Mesendoderm (in vitro differentiated cells): ENCODE results near the gene AJM1.

ENCODE experiments used
- DNase-seq: peaks from one replicate; pipeline ENCODE4 v3.0.0; 2013
- H2AK5ac ChIP-seq: 2 replicates; pipeline ENCODE4 v1.6.1; 2013; ENCODE audit warnings: low read length, inconsistent platforms
- H2BK120ac ChIP-seq: 2 replicates; pipeline ENCODE4 v1.6.1; 2013; ENCODE audit warnings: low read depth, mild to moderate bottlenecking, low read length, moderate library complexity, mixed read lengths
- H2BK15ac ChIP-seq: replicated peaks from 2 replicates; pipeline ENCODE4 v1.6.1; 2013; ENCODE audit warnings: low read depth, mild to moderate bottlenecking, moderate library complexity
- H2BK5ac ChIP-seq: 2 replicates; pipeline ENCODE4 v1.6.1; 2013; ENCODE audit warnings: low read length, inconsistent platforms
- H3K18ac ChIP-seq: 2 replicates; pipeline ENCODE4 v1.6.1; 2013; ENCODE audit warnings: mild to moderate bottlenecking, low read length, mixed read lengths
- H3K23ac ChIP-seq: one replicate; pipeline ENCODE4 v1.6.1; 2013; ENCODE audit warnings: low read length
- H3K27ac ChIP-seq: 2 replicates; pipeline ENCODE4 v1.5.1; 2013; ENCODE audit warnings: low read depth, mild to moderate bottlenecking, inconsistent platforms, low read length, moderate library complexity
- H3K27me3 ChIP-seq: 2 replicates; pipeline ENCODE4 v1.6.1; 2013; ENCODE audit warnings: low read length, control low read depth, mild to moderate bottlenecking, inconsistent platforms; ENCODE audit not compliant: insufficient read depth, poor library complexity
- H3K36me3 ChIP-seq: 2 replicates; pipeline ENCODE4 v1.6.1; 2013; ENCODE audit warnings: low read length, inconsistent platforms; ENCODE audit not compliant: control insufficient read depth, insufficient read depth
- H3K4ac ChIP-seq: one replicate; pipeline ENCODE4 v1.6.1; 2013; ENCODE audit warnings: low read depth, mild to moderate bottlenecking, low read length, moderate library complexity
- H3K4me1 ChIP-seq: 2 replicates; pipeline ENCODE4 v1.6.1; 2013; ENCODE audit warnings: low read depth, low read length, inconsistent platforms; ENCODE audit not compliant: control insufficient read depth
- H3K4me2 ChIP-seq: 2 replicates; pipeline ENCODE4 v1.6.1; 2013; ENCODE audit warnings: low read length
- H3K4me3 ChIP-seq: 2 replicates; pipeline ENCODE4 v1.5.1; 2013; ENCODE audit warnings: mild to moderate bottlenecking, low read length
- H3K56ac ChIP-seq: one replicate; pipeline ENCODE4 v1.6.1; 2013; ENCODE audit warnings: low read length
- H3K79me1 ChIP-seq: 2 replicates; pipeline ENCODE4 v1.6.1; 2013; ENCODE audit warnings: low read length, inconsistent platforms
- H3K79me2 ChIP-seq: 2 replicates; pipeline ENCODE4 v1.6.1; 2013; ENCODE audit warnings: mild to moderate bottlenecking, low read length; ENCODE audit not compliant: control insufficient read depth, insufficient read depth
- H3K9ac ChIP-seq: 2 replicates; pipeline ENCODE4 v1.6.1; 2013; ENCODE audit warnings: low read length, inconsistent platforms
- H4K5ac ChIP-seq: one replicate; pipeline ENCODE4 v1.6.1; 2013; ENCODE audit warnings: low read length
- H4K8ac ChIP-seq: one replicate; pipeline ENCODE4 v1.6.1; 2013; ENCODE audit warnings: low read depth, mild to moderate bottlenecking, control low read depth, low read length, moderate library complexity
- WGBS: extraction: QIAGEN DNeasy Blood & Tissue Kit; methylation state at CpG from one replicate; pipeline ENCODE4 v1.1.7; 2013; ENCODE audit warnings: low lambda C conversion rate, missing lambda C conversion rate; ENCODE audit not compliant: insufficient coverage; ENCODE audit errors: extremely low coverage; 5-methylcytosine and 5-hydroxymethylcytosine counted together

The AJM1 gene

DNA sequence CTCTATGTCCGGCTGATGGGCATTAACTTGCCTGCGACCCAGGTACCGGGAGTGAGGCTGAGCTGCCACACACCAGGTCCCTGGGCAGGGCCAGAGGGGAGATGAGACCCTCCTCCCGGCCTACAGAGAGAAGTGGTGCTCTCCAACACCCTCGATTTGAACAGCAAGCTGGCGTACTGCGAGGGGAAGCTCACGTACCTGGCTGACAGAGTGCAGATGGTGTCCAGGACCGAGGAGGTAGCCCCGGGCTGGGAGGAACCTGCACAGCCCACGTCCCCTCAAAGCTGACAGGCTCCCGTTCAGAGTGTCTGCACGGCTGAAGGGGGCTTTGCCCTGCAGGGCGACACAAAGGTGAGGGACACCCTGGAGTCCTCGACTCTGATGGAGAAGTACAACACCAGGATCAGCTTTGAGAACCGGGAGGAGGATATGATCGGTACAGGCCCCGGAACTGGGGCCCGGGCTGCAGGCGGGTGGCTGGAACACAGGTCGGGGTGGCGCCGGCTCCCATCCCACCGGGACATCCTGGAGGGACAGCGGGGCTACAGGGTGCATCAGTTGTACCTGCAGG, 35.6 kb upstream of the AJM1 start:
- Histone ChIP-seq H3K18ac (no peak overlapping the region), H2BK120ac (no peak overlapping the region), H3K79me2 (peaks cover 31% of the 10 kb centered on the region), H2AK5ac (no peak overlapping the region), H3K23ac (peak overlapping the region; percentile 85), H3K56ac (peak overlapping the region; percentile 95), H3K9ac (peak overlapping the region; percentile 80), H3K4ac (no peak overlapping the region), H2BK5ac (no peak overlapping the region), H2BK15ac (no peak overlapping the region), H3K79me1 (peaks cover 14% of the 10 kb centered on the region), H3K4me1 (peaks cover 4% of the 10 kb centered on the region), H3K4me2 (peak overlapping the region; percentile 93), H4K8ac (no peak overlapping the region), H3K36me3 (no peaks in the 10 kb centered on the region), H3K27me3 (no peaks in the 10 kb centered on the region), H4K5ac (no peak overlapping the region), H3K4me3 (no peak overlapping the region), H3K27ac (no peak overlapping the region)
- no CpG with 5 or more reads among the region's 25 CpGs for WGBS
- DNase-seq, result no peak

DNA sequence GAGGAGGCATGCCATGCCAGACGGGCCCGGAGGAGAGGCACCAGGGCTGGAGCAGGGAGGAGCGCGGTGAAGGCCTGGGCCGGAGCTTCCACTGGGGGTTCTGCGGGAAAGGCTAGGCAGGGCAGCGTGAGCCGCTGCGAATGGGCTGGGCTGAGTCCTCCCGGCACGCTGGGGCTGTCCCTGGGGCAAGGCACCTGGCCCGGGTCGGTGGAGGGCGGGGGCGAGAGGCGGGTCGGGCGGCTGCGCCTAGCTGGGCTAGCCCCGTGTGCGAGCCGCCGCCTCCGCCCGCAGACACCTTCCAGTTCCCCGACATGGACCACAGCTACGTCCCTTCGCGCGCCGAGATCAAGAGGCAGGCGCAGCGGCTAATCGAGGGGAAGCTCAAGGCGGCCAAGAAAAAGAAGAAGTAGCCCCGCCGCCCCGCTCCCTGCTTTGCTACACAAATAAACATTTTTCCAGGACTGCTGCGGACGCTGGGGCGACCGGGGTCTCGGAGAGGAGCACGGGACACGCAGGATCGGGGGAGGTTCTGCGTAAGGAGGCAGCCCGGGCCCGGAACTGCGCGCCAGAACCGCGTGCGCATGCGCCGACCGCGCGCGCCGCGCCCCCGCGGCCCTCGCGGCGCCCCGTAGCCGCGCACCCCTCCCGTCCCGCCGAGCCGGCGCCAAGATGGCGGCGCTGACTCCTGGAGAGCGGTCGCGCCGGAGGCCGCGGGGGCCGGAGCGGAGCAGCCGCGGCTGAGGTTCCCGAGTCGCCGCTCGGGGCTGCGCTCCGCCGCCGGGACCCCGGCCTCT, 34.8 kb upstream of the AJM1 start, which contains the start of gene RABL6:
Gene RABL6, plus strand, starts transcription at position 668 of the 794 bp plus-strand sequence. CDS start 249 bp downstream, outside the sequence.
- Histone ChIP-seq H3K4me2 (peak within 1 kb of the TSS; percentile 93), H3K23ac (peak within 1 kb of the TSS; percentile 66), H3K79me2 (peaks cover 35% of the 10 kb centered on the region), H3K4me3 (peak within 1 kb of the TSS; percentile 93), H3K36me3 (no peaks in the 10 kb centered on the region), H3K27ac (peak within 1 kb of the TSS; percentile 73), H2AK5ac (no peak within 1 kb of the TSS), H3K27me3 (no peaks in the 10 kb centered on the region), H4K5ac (no peak within 1 kb of the TSS), H3K79me1 (peaks cover 14% of the 10 kb centered on the region), H3K56ac (peak within 1 kb of the TSS; percentile 95), H3K4ac (peak within 1 kb of the TSS; percentile 90), H2BK120ac (peak within 1 kb of the TSS; percentile 69), H2BK15ac (no peak within 1 kb of the TSS), H3K9ac (peak within 1 kb of the TSS; percentile 97), H3K4me1 (peaks cover 4% of the 10 kb centered on the region), H2BK5ac (peak within 1 kb of the TSS; percentile 67), H3K18ac (peak within 1 kb of the TSS; percentile 98), H4K8ac (no peak within 1 kb of the TSS)
- DNase-seq, result peak; percentile 75
- no CpG with 5 or more reads among the region's 96 CpGs for WGBS

DNA sequence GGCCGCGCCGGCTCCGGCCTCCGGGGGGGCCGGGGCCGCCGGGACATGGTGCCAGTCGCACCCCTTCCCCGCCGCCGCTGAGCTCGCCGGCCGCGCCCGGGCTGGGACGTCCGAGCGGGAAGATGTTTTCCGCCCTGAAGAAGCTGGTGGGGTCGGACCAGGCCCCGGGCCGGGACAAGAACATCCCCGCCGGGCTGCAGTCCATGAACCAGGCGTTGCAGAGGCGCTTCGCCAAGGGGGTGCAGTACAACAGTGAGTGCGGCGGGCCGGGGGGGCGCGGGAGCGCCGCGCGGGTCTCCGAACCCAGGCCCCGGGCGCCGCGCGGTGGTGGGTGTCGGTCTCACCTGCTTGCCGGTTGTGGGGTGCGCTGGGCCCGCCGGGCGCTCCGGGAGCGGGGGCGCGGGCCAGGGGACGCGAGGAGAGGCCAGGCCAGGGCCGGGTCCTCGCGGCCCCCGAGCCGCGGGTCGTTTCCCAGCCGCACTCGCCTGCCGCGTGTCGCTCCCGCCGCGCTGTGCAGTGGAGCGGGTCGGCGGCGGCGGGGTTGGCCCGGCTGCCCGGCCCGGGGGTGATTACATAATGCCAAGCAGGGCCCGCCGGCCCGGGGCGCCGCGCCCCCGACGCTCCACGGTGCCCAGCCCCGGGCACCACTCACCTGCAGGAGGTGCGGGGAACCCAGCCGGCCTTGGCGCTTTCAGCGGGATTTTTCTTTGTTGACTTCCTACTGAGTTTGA, 34.0 kb upstream of the AJM1 start:
- Histone ChIP-seq H4K8ac (no peak overlapping the region), H3K23ac (peak overlapping the region; percentile 66), H2BK15ac (no peak overlapping the region), H3K27ac (peak overlapping the region; percentile 73), H3K4ac (peak overlapping the region; percentile 90), H3K36me3 (no peaks in the 10 kb centered on the region), H3K9ac (peak overlapping the region; percentile 97), H3K27me3 (no peaks in the 10 kb centered on the region), H2AK5ac (no peak overlapping the region), H3K56ac (peak overlapping the region; percentile 92), H4K5ac (no peak overlapping the region), H3K79me1 (peaks cover 18% of the 10 kb centered on the region), H3K79me2 (peaks cover 43% of the 10 kb centered on the region), H3K4me2 (peak overlapping the region; percentile 77), H3K4me3 (peak overlapping the region; percentile 93), H2BK5ac (peak overlapping the region; percentile 67), H3K18ac (peak overlapping the region; percentile 98), H2BK120ac (peak overlapping the region; percentile 69), H3K4me1 (peaks cover 4% of the 10 kb centered on the region)
- no peak for DNase-seq
- WGBS, result no CpG with 5 or more reads among the region's 93 CpGs

DNA sequence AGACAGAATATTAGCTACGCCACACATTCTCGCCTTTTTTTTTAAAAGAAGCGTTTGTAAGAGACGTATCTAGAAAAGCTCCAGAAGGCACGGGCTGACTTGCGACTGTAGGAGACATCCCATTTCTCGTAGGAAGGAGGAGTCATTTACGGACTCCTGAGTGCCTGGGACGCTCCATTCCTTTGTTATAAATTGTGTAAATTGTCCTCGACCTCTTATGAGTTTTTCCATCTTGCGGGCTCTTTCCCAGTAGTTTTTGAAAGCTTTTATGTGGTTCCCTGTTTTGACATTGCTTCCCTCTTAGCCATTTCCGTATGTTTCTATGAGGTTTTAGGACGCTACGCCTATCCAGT, 33.5 kb upstream of the AJM1 start:
- Histone ChIP-seq H3K79me1 (peaks cover 18% of the 10 kb centered on the region), H3K79me2 (peaks cover 45% of the 10 kb centered on the region), H2BK5ac (no peak overlapping the region), H3K4me1 (peaks cover 4% of the 10 kb centered on the region), H3K9ac (peak overlapping the region; percentile 97), H3K4ac (no peak overlapping the region), H3K23ac (no peak overlapping the region), H3K4me2 (peak overlapping the region; percentile 77), H2BK120ac (no peak overlapping the region), H3K27me3 (no peaks in the 10 kb centered on the region), H4K5ac (no peak overlapping the region), H3K27ac (no peak overlapping the region), H3K36me3 (no peaks in the 10 kb centered on the region), H3K18ac (peak overlapping the region; percentile 98), H4K8ac (no peak overlapping the region), H2BK15ac (no peak overlapping the region), H3K56ac (peak overlapping the region; percentile 92), H3K4me3 (peak overlapping the region; percentile 93), H2AK5ac (no peak overlapping the region)
- peak; percentile 36 for DNase-seq
- WGBS, result no CpG with 5 or more reads among the region's 14 CpGs

DNA sequence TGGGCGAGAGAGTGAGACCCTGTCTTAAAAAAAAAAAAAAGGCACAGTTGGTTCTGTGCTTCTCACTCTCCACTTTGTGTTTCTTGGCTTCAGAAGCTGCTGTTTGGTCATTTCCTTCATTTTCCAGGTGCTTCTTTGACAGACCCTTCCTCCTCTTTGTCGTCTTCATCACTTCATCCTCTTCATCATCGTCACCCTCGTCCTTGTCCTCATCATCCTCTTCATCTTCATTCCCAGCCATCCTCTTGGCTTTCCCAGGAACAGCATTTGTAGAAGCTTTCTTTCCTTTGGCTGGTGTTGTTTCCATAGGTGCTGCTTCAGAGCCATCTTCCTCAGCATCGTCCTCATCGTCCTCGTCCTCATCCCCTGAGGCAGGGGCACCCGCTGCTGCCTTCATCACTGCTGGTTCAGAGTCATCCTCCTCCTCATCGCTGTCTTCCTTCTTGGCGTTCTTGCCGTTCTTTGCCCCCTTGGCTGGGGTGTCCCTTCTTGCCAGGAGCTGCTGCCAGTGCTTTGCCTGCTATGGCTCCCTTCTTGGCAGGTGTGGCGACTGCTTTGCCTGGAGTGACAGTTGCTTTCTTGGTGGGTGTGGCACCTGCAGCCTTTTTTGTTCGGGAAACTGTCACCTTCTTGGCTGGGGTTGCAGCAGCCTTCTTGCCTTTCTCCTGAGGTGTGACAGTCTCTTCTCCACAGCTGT, 27.4 kb upstream of the AJM1 start:
- Histone ChIP-seq H4K8ac (no peak overlapping the region), H2AK5ac (no peak overlapping the region), H3K79me1 (peaks cover 22% of the 10 kb centered on the region), H3K4me3 (no peak overlapping the region), H2BK15ac (no peak overlapping the region), H3K27me3 (no peaks in the 10 kb centered on the region), H2BK5ac (no peak overlapping the region), H3K9ac (no peak overlapping the region), H2BK120ac (no peak overlapping the region), H4K5ac (no peak overlapping the region), H3K4me2 (no peak overlapping the region), H3K79me2 (peaks cover 30% of the 10 kb centered on the region), H3K4me1 (peaks cover 2% of the 10 kb centered on the region), H3K4ac (no peak overlapping the region), H3K18ac (no peak overlapping the region), H3K27ac (no peak overlapping the region), H3K36me3 (peaks cover 6% of the 10 kb centered on the region), H3K23ac (no peak overlapping the region), H3K56ac (no peak overlapping the region)
- WGBS, result 100% methylated on average over 2 of the region's 13 CpGs
- DNase-seq, result no peak
